Vagina (tissue), 2 donors: ENCODE results near the gene AARS2.

Experiments
- POLR2A ChIP-seq, 2 donors: fragments of 450-650 bp; IDR thresholded peaks; one replicate each; pipeline ENCODE4 v1.6.1; 2017; ENCODE audit warnings: antibody characterized with exemption in 2 of 2, mild to moderate bottlenecking in 2 of 2, moderate library complexity in 2 of 2
- TF ChIP-seq, protein P1 (sequence below), 3 experiments: fragments of 450-650 bp in 2 of 3; fragments of 200-600 bp in 1 of 3; sonication (generic) in 1 of 3; IDR thresholded peaks; one replicate each; pipeline ENCODE4 v1.5.1; 2017 to 2019; ENCODE audit warnings: antibody characterized with exemption in 3 of 3, mild to moderate bottlenecking in 2 of 3, moderate library complexity in 2 of 3

DNA sequence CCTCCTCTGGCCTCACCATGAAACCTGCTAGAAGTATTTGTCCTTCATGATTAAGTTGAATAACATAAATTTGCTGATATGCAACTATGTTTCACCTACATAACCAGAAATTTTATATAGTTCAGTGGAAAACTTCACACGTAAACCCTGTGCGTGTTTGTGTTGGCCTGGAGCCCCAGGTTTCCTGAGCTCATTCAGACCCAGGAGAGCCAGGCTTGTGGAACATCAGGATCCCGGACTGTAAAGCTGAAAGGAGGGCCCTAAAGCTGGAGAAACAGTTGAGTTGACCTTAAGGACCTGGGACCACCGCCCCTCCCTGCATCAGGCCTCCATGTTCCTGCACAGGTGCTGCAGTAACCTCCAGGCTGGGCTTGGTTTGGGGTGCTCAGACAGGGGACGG is 26.2 kb upstream of the AARS2 start:
- TF ChIP-seq, protein P1, sequence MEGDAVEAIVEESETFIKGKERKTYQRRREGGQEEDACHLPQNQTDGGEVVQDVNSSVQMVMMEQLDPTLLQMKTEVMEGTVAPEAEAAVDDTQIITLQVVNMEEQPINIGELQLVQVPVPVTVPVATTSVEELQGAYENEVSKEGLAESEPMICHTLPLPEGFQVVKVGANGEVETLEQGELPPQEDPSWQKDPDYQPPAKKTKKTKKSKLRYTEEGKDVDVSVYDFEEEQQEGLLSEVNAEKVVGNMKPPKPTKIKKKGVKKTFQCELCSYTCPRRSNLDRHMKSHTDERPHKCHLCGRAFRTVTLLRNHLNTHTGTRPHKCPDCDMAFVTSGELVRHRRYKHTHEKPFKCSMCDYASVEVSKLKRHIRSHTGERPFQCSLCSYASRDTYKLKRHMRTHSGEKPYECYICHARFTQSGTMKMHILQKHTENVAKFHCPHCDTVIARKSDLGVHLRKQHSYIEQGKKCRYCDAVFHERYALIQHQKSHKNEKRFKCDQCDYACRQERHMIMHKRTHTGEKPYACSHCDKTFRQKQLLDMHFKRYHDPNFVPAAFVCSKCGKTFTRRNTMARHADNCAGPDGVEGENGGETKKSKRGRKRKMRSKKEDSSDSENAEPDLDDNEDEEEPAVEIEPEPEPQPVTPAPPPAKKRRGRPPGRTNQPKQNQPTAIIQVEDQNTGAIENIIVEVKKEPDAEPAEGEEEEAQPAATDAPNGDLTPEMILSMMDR (IDR thresholded peaks at IDR 0.05) = no peak
- no peak for TF ChIP-seq POLR2A (IDR thresholded peaks at IDR 0.05)
